GM12874 (cell line): Measurements from ENCODE around the gene BFSP1.

Source experiments
- TF ChIP-seq, protein P1 (sequence below): IDR thresholded peaks from 2 replicates; pipeline ENCODE4 v1.5.1; 2011; ENCODE audit warnings: low read depth, mild to moderate bottlenecking, control low read depth, low read length, moderate library complexity; ENCODE audit not compliant: insufficient read depth

The BFSP1 gene

DNA sequence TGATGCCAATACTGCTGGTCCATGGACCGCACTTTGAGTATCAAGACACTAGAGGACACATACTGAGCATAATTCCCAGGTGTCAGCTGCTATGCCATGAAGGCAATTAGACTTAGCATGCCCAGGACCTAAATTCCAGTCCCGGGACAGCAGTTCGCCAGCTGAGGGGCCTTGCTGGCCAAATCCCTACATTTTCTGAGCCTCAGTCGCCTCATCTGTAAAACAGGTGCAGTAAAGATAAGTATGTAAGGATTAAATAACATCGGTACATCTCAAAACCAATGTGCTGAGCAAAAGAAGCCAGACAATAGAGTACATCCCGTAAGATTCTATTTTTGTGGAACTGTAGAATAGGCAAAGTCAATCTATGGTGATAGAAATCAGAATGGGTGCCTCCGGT, 1.0 kb downstream of the BFSP1 start:
- TF ChIP-seq, protein P1, sequence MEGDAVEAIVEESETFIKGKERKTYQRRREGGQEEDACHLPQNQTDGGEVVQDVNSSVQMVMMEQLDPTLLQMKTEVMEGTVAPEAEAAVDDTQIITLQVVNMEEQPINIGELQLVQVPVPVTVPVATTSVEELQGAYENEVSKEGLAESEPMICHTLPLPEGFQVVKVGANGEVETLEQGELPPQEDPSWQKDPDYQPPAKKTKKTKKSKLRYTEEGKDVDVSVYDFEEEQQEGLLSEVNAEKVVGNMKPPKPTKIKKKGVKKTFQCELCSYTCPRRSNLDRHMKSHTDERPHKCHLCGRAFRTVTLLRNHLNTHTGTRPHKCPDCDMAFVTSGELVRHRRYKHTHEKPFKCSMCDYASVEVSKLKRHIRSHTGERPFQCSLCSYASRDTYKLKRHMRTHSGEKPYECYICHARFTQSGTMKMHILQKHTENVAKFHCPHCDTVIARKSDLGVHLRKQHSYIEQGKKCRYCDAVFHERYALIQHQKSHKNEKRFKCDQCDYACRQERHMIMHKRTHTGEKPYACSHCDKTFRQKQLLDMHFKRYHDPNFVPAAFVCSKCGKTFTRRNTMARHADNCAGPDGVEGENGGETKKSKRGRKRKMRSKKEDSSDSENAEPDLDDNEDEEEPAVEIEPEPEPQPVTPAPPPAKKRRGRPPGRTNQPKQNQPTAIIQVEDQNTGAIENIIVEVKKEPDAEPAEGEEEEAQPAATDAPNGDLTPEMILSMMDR, result no peak

GRCh38 chr20:17529586-17529985, 1.6 kb downstream of the BFSP1 start:
- TF ChIP-seq, protein P1, result no peak

DNA sequence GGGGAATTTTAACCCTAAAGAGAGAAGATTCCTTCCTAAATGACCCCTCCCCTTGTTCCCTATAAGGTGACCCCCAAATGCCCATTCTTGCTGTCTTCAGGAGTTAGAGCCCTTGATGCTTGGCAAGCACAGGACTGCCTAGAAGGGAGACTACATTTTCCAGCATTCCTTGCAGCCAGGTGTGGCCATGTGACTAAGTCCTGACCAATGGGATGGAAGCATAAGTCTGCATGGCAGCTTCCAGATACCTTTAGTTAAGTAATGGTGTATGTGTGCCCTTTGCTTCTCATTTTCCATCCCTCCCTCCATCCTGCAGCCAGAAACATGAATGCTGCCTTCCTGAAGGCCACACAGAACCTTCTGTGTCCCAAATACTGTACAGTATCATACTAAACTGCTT, 5.5 kb downstream of the BFSP1 start:
- TF ChIP-seq, protein P1, result no peak

DNA sequence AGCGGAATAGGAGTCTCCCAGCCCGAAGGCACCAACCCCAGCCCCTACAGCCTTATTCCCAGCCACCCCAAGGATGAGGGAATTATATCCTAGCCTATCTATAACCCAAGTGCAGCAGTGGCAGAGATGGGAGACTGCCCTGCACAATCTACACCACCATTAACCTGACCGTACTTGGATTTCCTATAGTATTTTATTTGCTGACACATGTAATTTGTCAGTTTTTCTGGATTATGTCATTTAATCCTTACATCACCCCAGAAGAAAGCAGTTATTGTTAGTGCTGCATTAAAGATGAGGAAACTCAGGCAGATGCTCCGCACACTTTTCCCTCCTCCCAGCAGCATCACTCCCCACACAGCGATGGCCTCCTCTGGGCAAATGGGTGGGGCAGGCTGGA, 6.0 kb downstream of the BFSP1 start:
- TF ChIP-seq, protein P1, result no peak

- TF ChIP-seq, protein P1, result no peak
Measured at GRCh38 chr20:17524560-17524959, 6.6 kb downstream of the BFSP1 start.

- TF ChIP-seq, protein P1, result no peak
Measured at GRCh38 chr20:17523326-17523725, 7.9 kb downstream of the BFSP1 start.

DNA sequence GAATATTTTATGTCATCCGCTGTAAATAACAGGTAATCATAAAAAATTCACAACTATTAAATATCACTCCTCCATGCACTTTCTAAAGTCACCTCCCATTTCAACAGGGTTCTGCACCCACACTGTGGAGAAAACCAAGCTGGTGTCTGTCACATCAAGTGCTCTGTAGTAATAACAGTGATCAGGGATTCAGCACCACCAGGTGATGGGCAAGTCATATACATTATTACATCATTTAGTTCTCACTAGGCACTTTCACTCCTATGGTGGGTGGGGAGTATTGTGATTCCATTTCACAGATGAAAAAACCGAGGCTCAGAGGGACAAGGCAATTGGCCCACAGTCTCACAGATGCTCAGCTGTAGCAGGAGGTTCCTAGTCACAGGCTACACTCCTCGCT, 8.7 kb downstream of the BFSP1 start:
- TF ChIP-seq, protein P1, result no peak

- TF ChIP-seq, protein P1, result no peak
Measured at GRCh38 chr20:17520583-17520982, 10.6 kb downstream of the BFSP1 start.
